IPS DF 6.9 (cell line): Measurements from ENCODE around the gene ADAMTSL3.

Experiments used
- DNase-seq: peaks from one replicate; pipeline ENCODE4 v3.0.0-alpha.2; 2013; ENCODE audit warnings: low read depth, low spot score
- H3K27ac ChIP-seq: one replicate; pipeline ENCODE4 v1.5.1; 2013; ENCODE audit warnings: low read length, control low read depth
- H3K27me3 ChIP-seq: 2 replicates; pipeline ENCODE4 v1.6.1; 2013; ENCODE audit warnings: mild to moderate bottlenecking, low read length; ENCODE audit not compliant: control insufficient read depth, insufficient read depth
- H3K36me3 ChIP-seq: 2 replicates; pipeline ENCODE4 v1.6.1; 2013; ENCODE audit warnings: low read length; ENCODE audit not compliant: control insufficient read depth, insufficient read depth
- H3K4me1 ChIP-seq: 2 replicates; pipeline ENCODE4 v1.6.1; 2013; ENCODE audit warnings: low read length; ENCODE audit not compliant: control insufficient read depth, insufficient read depth
- H3K4me3 ChIP-seq: 2 replicates; pipeline ENCODE4 v1.5.1; 2013; ENCODE audit warnings: mild to moderate bottlenecking, low read length
- H3K9me3 ChIP-seq: 2 replicates; pipeline ENCODE4 v1.6.1; 2013; ENCODE audit warnings: low read length, inconsistent platforms; ENCODE audit not compliant: control insufficient read depth, insufficient read depth
- WGBS: extraction: QIAGEN DNeasy Blood & Tissue Kit; methylation state at CpG from one replicate; pipeline ENCODE4 v1.1.7; 2013; ENCODE audit warnings: mixed read lengths, missing lambda C conversion rate; ENCODE audit not compliant: insufficient read length, insufficient coverage; 5-methylcytosine and 5-hydroxymethylcytosine counted together

Gene ADAMTSL3

DNA sequence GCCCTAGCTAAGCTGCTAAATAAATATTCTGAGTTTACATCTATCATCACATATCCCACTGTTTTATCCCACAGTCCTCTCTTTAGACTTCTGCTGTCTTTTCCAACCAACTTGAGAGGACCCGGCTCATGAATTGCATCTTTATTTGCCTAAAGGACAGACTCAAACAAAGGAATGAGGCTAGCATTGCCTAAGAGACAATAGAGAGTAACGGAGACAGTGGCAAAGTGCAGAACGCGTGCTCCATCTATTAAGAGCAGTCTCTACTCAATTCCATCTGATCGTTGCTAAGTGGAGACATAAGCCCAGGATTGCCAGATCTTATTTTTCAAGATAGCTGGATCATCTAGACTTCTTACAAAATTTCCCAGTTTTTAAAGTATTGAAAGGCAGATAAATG is 2.3 kb downstream of the ADAMTSL3 start:
- Histone ChIP-seq H3K4me3 (no peak overlapping the region), H3K27ac (no peak overlapping the region), H3K9me3 (no peaks in the 10 kb centered on the region), H3K27me3 (peaks cover 16% of the 10 kb centered on the region), H3K36me3 (no peaks in the 10 kb centered on the region), H3K4me1 (peaks cover 1% of the 10 kb centered on the region; the same call in 1 of the 2 replicates)
- no peak for DNase-seq
- no CpG with 5 or more reads among the region's 5 CpGs for WGBS

DNA sequence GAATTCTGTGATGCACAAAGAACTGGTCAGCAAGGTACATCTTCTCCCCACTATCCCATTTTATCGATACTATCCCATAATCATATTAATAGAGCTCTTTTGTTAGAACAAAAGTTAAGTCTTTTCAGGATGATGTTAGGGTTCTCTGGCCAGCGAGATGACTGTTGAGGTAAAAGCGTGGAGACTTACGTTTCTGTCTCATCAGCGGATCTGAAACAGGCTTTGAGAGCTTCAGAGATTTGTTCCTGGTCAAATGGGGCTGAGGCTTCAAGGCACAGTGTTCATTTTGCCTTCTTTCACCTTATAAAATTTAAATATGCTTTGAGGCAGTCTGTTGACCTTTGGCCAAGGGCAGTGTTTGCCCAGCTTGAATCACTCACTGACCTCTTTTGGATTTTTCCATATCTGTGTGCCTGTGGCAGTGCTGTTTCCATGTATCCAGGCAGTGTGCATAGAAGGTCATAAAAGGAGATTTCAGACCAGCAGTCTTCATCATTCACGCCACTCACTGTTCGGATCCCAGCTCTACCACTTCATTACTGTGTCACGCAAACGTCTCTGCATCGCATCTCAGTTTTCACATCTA is 3.1 kb downstream of the ADAMTSL3 start:
- Histone ChIP-seq H3K4me1 (peaks cover 1% of the 10 kb centered on the region; the same call in 1 of the 2 replicates), H3K4me3 (no peak overlapping the region), H3K27me3 (peaks cover 16% of the 10 kb centered on the region), H3K36me3 (no peaks in the 10 kb centered on the region), H3K9me3 (no peaks in the 10 kb centered on the region), H3K27ac (no peak overlapping the region)
- no CpG with 5 or more reads among the region's 10 CpGs for WGBS
- DNase-seq, result no peak

DNA sequence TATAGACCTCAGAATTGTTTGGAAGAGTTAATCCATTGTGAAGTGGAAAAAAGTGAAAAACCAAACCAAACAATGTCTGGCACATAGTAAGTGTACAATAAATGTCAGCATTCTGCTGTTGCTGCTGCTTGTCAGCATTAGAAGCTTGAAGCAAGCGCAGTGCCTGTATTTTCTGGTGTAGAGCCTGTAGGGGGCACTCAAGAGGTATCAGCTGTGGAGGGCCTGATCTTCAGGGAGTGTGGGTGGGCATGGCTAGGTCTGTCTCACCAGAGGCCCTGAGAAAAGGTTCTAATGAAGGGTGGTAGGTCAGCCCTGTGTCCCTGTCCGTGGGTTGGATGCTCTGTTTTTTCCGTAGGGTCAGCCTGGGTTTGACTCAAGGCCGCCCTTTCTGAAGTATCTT is 3.6 kb downstream of the ADAMTSL3 start:
- H3K4me3 ChIP-seq, result no peak overlapping the region
- H3K9me3 ChIP-seq, result no peaks in the 10 kb centered on the region
- H3K27ac ChIP-seq, result no peak overlapping the region
- WGBS, result no CpG with 5 or more reads among the region's 4 CpGs
- peaks cover 1% of the 10 kb centered on the region; the same call in 1 of the 2 replicates for H3K4me1 ChIP-seq
- peaks cover 14% of the 10 kb centered on the region for H3K27me3 ChIP-seq
- H3K36me3 ChIP-seq, result no peaks in the 10 kb centered on the region
- peak; percentile 33 for DNase-seq

DNA sequence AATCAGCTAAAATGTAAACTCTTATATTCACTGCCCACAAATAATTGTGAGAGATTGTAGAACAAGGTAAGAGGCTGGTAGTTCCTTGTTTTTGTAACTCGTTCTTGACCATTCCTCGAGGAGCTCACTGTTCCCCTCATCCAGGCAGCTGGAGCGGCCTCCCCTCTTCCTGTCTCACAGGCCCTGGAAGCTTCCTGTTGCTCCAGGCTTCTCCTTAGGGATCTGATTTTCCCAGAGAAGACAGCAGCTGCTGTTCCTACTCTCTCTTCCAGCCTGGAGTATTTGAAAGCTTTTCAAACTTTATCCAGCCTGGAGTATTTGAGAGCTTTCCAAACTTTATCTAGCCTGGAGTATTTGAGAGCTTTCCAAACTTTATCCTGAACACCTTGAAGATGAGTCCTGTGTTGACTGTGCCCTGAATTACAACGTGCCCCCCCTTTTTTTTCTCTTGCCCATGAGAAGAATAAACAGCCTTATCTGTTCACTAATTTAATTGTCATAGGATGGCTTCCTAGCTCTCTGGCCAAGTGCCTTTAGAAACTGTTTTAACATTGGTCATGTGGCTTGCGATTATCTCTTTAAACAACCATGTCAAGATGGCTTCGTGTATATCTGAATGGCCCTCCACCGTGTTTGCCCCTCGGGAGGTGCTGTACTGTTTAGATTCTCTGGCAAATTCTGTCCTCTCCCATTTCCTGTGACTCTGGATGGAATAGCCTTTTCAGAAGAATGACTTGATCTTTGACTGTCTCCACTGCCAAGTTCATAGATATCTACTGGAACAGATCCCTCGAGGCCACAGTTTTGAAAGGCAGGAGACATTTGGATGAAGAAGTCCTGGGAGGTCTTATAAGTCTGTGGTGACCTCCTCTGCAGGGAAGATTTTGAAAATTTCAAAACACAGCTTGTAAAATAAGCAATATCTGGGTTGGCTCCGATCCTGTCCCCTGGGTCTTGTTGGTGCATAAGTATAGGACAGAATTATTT is 4.8 kb downstream of the ADAMTSL3 start:
- Histone ChIP-seq H3K27ac (no peak overlapping the region), H3K27me3 (peaks cover 8% of the 10 kb centered on the region), H3K36me3 (no peaks in the 10 kb centered on the region), H3K9me3 (no peaks in the 10 kb centered on the region), H3K4me3 (no peak overlapping the region), H3K4me1 (no peaks in the 10 kb centered on the region)
- WGBS, result no CpG with 5 or more reads among the region's 10 CpGs
- DNase-seq, result no peak

DNA sequence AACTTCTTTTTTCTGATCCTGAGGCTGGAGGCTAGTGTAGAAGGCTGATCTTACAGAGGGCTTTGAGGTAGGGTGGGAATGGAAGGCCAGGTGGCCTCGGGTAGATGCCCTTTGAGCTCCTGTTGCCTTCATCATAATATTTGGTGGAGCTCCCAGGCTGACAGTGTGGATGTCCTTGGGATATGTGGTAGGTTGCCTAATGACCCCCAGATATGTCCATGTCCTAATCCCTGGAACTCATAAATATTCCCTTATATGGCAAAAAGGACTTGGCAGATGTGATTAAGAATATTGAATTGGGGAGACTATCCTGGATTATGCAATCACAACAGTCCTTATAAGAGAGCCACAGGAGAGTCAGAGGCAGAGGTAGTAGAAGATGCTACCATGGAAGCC is 5.5 kb downstream of the ADAMTSL3 start:
- DNase-seq, result no peak
- Histone ChIP-seq H3K36me3 (no peaks in the 10 kb centered on the region), H3K9me3 (no peaks in the 10 kb centered on the region), H3K4me1 (no peaks in the 10 kb centered on the region), H3K27me3 (peaks cover 8% of the 10 kb centered on the region), H3K27ac (no peak overlapping the region), H3K4me3 (no peak overlapping the region)
- WGBS, result no CpG with 5 or more reads among the region's 1 CpG

DNA sequence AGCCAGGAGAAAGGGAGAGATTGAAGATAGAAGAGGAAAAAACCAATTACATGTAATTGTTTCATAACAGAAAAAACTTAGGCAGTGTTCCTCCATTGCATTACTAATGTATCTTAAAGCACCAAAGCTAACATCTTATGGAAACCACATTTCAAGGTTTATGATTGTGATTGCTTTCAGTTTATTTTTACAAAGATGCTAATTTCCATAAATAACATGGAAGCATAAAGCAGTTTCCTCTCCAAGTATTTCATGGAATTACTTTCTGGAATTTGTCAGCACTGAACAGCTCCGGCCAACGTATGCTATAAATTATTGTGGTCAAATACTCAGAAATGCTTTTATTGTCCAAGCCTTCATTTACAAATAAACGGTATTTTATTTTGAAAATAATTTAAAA is 11.6 kb downstream of the ADAMTSL3 start:
- Histone ChIP-seq H3K36me3 (no peaks in the 10 kb centered on the region), H3K27me3 (no peaks in the 10 kb centered on the region), H3K4me3 (no peak overlapping the region), H3K4me1 (no peaks in the 10 kb centered on the region), H3K27ac (no peak overlapping the region), H3K9me3 (no peaks in the 10 kb centered on the region)
- no peak for DNase-seq
- no CpG with 5 or more reads among the region's 3 CpGs for WGBS

DNA sequence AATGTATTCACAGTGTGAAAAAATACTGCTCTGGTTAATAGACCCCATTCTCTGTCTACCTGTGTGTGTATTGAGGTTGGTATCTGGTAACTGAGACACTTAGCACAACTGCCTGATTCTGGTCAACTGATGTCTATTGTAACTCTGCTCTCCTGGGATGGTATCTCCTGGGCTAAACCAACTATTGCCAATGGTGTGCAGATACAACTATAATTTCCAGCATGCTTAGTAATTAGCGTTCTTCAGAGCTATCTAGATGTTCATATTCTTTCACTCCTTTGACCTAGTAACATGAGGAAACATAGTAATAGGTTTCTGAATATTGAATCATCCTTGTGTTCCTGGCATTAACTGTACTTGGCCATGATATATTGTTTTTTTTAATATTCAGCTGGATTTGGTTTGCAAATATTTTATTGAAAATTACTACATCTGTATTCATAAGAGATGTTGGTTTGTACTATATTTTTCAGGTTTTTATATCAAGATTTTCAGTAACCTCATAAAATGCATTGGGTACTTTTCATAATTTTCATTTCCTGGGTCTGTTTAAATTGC is 16.8 kb downstream of the ADAMTSL3 start:
- no peaks in the 10 kb centered on the region for H3K36me3 ChIP-seq
- no peaks in the 10 kb centered on the region for H3K4me1 ChIP-seq
- no peak overlapping the region for H3K4me3 ChIP-seq
- DNase-seq, result no peak
- no peaks in the 10 kb centered on the region for H3K27me3 ChIP-seq
- no CpG with 5 or more reads among the region's 1 CpG for WGBS
- no peaks in the 10 kb centered on the region for H3K9me3 ChIP-seq
- H3K27ac ChIP-seq, result no peak overlapping the region

DNA sequence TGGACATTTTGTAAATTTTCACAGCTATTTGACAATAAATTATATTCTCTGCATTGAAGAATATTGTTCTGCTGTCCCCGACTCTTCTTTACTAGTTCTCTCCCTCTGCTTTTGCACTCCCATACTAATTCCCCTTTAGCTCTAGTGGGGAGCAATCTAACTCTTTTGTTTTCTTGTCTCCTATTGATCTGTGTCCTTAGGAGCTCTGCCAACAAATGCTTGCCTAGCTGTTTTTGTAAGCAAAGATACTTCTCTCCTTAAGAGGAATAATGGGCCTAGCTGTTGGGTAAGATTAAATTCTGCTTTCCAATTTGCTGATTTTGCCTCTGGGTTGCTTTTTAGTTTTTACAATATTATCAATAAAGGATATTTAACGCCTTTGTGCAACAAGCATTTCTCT is 17.7 kb downstream of the ADAMTSL3 start:
- no peak for DNase-seq
- Histone ChIP-seq H3K4me3 (no peak overlapping the region), H3K4me1 (no peaks in the 10 kb centered on the region), H3K27me3 (no peaks in the 10 kb centered on the region), H3K36me3 (no peaks in the 10 kb centered on the region), H3K27ac (no peak overlapping the region), H3K9me3 (no peaks in the 10 kb centered on the region)
- WGBS, result no CpG with 5 or more reads among the region's 2 CpGs

DNA sequence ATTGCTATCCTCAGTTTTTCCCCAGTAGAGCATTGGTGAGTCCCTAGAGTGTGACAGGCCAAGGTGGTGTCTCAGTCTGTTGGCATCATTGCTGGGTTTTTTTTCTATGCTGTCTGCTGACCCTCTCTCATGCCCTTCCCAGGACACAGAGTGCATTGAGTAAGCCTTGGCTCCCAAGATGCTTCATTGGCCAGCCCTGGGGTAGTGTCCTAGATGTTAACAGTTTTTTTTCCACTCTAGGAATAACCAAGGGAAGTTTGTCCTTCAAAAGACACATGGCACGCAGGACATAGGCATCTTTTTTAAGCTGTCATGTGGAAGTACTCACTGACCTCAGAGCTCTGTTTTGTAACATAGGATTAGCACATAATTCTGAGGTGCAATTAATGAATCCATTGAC is 19.5 kb downstream of the ADAMTSL3 start:
- no peak for DNase-seq
- WGBS, result no CpG with 5 or more reads among the region's 1 CpG
- H3K4me1 ChIP-seq, result no peaks in the 10 kb centered on the region
- no peak overlapping the region for H3K4me3 ChIP-seq
- H3K36me3 ChIP-seq, result no peaks in the 10 kb centered on the region
- no peaks in the 10 kb centered on the region for H3K27me3 ChIP-seq
- H3K27ac ChIP-seq, result no peak overlapping the region
- H3K9me3 ChIP-seq, result no peaks in the 10 kb centered on the region

DNA sequence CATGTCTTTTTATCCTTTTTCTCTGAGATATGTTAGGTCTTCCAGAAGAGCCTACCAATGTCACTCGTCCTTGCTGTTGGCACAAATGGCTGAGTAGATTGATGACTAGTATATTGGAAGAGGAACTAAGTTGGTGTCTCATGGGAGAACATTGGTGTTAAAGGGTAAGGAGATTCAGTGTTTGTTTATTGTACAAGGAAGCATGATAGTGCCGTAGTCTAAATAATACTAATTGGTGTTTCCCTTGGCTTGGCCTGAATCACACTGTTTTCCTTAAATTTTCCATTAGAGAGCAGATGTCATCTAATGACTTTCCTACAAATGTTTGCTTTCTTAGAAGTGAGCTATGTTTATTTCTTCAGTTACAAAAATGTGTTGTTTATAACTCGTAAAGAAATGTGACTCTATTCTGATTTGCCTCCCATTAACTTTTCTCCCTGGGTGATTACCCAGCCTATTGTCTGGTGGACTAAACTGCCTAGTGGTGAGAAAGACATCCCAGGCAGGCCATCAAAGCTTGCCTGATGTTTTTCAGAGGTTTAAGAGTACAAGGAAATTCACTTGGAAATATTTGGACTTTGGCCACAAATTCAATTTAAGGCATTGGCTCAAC is 28.7 kb downstream of the ADAMTSL3 start:
- no peak overlapping the region for H3K4me3 ChIP-seq
- WGBS, result no CpG with 5 or more reads among the region's 3 CpGs
- no peaks in the 10 kb centered on the region for H3K9me3 ChIP-seq
- H3K4me1 ChIP-seq, result no peaks in the 10 kb centered on the region
- H3K27ac ChIP-seq, result no peak overlapping the region
- DNase-seq, result no peak
- H3K36me3 ChIP-seq, result no peaks in the 10 kb centered on the region
- no peaks in the 10 kb centered on the region for H3K27me3 ChIP-seq
